ENCODE data around the gene TDRD12. TPM values are rescaled to one million over a fixed set of nuclear protein-coding genes. Genes with fewer than 3 reads are reported as not detected.
"Not testable (repeated sequence)": the region's sequence is repeated elsewhere in the genome, so short reads cannot be mapped to it uniquely, and the experiment has no call there.

Gene TDRD12
- total and polyA plus RNA-seq, 8 donors, result 0.20 to 1.2 (median 0.50) TPM

GRCh38 chr19:32843716-32844245, 124.2 kb downstream of the TDRD12 start:
- H3K4me1 ChIP-seq, result no peaks in the 10 kb centered on the region
- H3K27me3 ChIP-seq, result no peaks in the 10 kb centered on the region
- intact Hi-C loops (cut with DNase I), result no loop called here
- ATAC-seq (no peak), DNase-seq (no peak)
- H3K9me3 ChIP-seq, result peaks cover 0 to 21% of the 10 kb centered on the region in 2 donors
- H3K36me3 ChIP-seq, result no peaks in the 10 kb centered on the region
- H3K27ac ChIP-seq, result no peak overlapping the region
- no peak overlapping the region for H3K4me3 ChIP-seq
- TF ChIP-seq CTCF (IDR thresholded peaks at IDR 0.05), result no peak

GRCh38 chr19:32848035-32848434, 128.5 kb downstream of the TDRD12 start:
- H3K9me3 ChIP-seq; H3K27ac ChIP-seq; H3K27me3 ChIP-seq; DNase-seq; H3K36me3 ChIP-seq; intact Hi-C loops (cut with DNase I); ATAC-seq; H3K4me3 ChIP-seq; H3K4me1 ChIP-seq: not testable (repeated sequence)

- H3K4me1 ChIP-seq, result no peaks in the 10 kb centered on the region
- intact Hi-C loops (cut with DNase I), result no loop called here
Observed at GRCh38 chr19:32852216-32852615, 132.6 kb downstream of the TDRD12 start.

GRCh38 chr19:32856818-32857217, 137.3 kb downstream of the TDRD12 start:
- H3K4me1 ChIP-seq; H3K36me3 ChIP-seq; intact Hi-C loops (cut with DNase I); H3K27ac ChIP-seq; ATAC-seq; DNase-seq; H3K27me3 ChIP-seq; H3K4me3 ChIP-seq; H3K9me3 ChIP-seq: not testable (repeated sequence)

More at GRCh38 chr19:32852216-32852615, 132.6 kb downstream of the TDRD12 start:
- Histone ChIP-seq H3K27me3 (no peaks in the 10 kb centered on the region), H3K9me3 (no peaks in the 10 kb centered on the region), H3K36me3 (no peaks in the 10 kb centered on the region), H3K27ac (no peak overlapping the region), H3K4me3 (no peak overlapping the region)
- no peak for DNase-seq
- no peak for ATAC-seq
- no peak for TF ChIP-seq CTCF (IDR thresholded peaks at IDR 0.05)

GRCh38 chr19:32857584-32857983, 138.0 kb downstream of the TDRD12 start:
- intact Hi-C loops (cut with DNase I), result no loop called here
- TF ChIP-seq CTCF (IDR thresholded peaks at IDR 0.05), result no peak
- DNase-seq (peak in 1 of 4 donors; percentile 4), ATAC-seq (no peak)
- no peaks in the 10 kb centered on the region for H3K9me3 ChIP-seq
- no peaks in the 10 kb centered on the region for H3K4me1 ChIP-seq
- no peaks in the 10 kb centered on the region for H3K36me3 ChIP-seq
- H3K27ac ChIP-seq, result no peak overlapping the region
- no peaks in the 10 kb centered on the region for H3K27me3 ChIP-seq
- H3K4me3 ChIP-seq, result no peak overlapping the region

GRCh38 chr19:32858155-32858554, 138.6 kb downstream of the TDRD12 start:
- intact Hi-C loops (cut with DNase I), result no loop called here
- no peak overlapping the region for H3K27ac ChIP-seq
- H3K4me3 ChIP-seq, result no peak overlapping the region
- no peaks in the 10 kb centered on the region for H3K4me1 ChIP-seq
- no peaks in the 10 kb centered on the region for H3K36me3 ChIP-seq
- no peak for ATAC-seq
- no peaks in the 10 kb centered on the region for H3K9me3 ChIP-seq
- no peak for TF ChIP-seq CTCF (IDR thresholded peaks at IDR 0.05)
- peak in 1 of 4 donors; percentile 9 for DNase-seq
- no peaks in the 10 kb centered on the region for H3K27me3 ChIP-seq

Measured in left lung (tissue), 10 donors.